GM18867 (cell line): ENCODE measurements around the gene DPH7.
"Not testable (repeated sequence)": the region's sequence is repeated elsewhere in the genome, so short reads cannot be mapped to it uniquely, and the experiment has no call there.

Experiments
- ATAC-seq: cut with Tn5 transposase; IDR thresholded peaks from one replicate; pipeline ENCODE4 v1.9.1; 2021; ENCODE audit warnings: mild to moderate bottlenecking, moderate library complexity; ENCODE audit not compliant: unreplicated experiment

DPH7 gene

DNA sequence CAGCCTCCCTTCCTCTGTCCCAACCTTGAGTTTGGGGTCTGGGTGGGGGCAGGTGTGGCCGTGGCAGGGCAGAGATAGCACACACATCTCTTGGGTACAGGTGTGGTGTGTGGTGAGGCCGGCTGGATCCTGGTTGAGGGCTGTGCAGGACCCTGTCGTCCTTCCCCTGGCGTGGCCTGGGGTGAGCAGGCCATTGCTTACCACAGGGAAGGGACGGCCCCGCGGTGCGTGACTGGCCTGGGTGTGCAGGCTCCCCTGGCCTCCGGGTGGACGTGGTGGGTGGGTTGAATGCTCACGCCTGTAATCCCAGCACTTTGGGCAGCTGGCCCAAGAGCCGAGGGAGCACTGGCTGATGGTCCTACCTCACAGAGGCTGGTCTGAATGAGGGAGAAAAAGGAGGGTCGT, 28.0 kb upstream of the DPH7 start:
- no peak for ATAC-seq

DNA sequence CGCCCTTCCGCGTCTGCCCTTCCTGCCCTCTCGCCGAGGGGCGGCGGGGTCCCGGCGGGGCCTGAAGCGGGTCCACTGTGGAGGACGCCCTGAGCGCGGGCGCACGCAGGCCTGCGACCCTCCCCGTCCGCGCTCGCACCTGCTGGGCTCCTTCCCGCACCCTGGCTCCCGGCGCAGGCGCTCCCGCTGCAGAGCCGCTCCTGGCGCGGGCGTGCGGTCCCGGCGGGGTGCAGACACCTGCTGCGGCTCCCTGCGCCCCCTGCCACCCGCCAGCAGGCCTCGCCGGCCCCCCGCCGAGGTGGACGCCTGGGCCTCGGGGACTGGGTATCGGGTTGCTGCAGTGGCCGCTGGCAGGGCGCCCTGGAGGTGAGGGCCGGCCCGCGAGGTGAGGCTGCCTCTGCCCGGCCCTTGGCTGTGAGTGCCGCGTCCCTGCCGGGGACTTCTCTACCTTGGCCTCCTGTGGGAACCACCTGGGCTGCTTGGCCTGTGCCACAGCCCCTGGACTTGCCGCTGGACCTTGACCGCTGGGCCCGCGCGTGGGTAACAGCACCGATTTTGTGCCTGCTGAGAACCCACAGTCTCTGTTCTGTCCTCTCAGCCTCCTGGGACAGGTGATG, 27.4 kb upstream of the DPH7 start:
- peak; percentile 16 for ATAC-seq

DNA sequence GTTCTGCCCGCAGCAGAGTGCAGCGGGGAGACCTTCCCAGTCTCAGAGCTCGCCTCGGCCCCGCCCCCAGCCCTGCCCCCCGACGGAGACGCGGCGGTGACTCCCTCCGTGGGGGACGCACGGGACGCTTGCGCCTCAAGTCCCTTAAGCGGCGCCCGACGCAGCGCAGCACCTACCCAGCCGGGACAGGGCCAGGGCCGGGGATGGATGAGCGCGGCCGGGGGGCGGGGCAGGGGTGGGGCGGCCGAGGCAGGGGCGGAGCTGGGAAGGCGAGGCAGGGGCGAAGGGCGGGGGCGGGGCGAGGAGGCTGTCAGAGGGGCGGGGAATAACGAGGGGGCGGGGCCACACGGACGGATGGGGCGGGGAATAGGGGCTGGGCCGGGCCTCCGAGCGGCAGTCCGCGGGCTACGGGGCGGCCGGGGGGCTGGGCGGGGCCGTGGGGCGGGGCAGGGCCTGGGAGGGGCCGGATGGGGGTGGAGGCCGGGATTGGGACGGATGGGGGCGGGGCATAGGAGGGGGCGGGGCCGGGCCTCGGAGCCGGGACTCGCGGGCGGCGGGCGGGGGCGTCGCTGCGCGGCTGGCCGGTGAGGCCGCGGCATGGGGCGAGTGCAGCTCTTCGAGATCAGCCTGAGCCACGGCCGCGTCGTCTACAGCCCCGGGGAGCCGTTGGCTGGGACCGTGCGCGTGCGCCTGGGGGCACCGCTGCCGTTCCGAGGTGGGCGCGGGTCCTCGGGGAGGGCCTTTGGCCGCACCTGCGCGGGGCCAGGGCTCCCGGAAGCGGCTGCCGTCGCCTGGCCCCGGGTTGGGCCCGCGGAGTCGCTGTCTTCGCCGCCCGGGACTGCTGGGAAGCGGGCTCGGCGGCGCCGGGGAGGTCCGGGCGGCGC, 26.6 kb upstream of the DPH7 start, which contains the start of gene ARRDC1:
ARRDC1 (plus strand) TSS at position 566 of the 884 bp plus-strand sequence; CDS start at position 598, 32 bp downstream.
- peak; percentile 78 for ATAC-seq

DNA sequence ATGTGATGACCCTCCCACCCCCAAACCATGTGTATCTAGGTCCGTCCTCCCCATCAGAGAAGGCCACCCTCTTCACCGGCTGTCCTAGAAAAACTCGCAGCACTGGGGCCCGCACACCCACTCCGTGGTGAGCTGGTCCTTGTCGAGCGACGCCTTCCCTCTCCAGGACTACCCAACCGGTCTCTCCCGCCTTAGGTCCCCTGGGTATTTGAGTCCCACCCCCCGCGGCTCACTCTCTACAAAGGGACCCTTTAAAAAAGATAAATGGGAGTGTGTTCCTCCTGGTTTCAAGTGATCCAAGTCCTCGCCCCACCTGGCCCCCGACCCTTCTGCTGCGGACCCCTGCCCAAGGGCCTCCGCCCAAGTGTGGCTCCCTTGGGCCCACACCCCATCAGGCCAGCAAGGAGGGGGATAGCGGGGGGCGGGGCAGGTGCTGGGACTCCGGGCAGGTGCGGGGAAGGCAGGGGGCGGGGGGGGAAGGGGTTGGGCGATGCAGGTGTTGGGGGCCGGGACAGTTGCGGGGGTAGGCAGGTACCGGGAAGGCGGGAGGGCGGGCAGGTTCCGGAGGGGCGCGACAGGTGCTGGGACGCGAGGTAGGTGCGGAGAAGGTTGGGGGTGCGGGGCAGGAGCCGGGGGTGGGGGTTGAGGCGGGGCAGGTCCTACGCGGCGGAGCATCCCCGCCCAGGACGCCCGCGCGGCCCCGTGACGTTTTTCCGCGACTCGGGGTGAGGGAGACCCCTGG, 25.8 kb upstream of the DPH7 start:
- no peak for ATAC-seq

- ATAC-seq = no peak
Observed at GRCh38 chr9:137603879-137604278, 25.2 kb upstream of the DPH7 start.

DNA sequence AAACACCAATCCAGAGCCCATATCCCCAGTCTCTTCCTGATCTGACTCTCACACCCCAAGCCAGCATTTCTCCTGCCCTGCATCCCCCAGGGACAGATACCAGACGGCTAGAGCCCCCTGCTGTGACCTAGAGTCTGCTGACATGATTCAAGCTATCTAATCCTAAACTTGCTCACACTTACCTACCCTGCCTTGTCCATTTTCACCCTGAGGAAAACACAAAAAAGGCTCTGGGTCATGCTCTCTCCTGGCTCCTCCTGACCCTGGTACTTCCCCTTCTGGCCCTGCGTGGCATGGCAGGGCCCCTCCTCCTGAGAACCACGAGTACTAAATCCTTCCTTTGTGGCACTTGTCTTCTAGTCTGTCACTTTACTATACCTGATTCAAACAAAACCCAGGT, 23.9 kb upstream of the DPH7 start:
- ATAC-seq = no peak

GRCh38 chr9:137598943-137599342, 20.2 kb upstream of the DPH7 start:
- ATAC-seq = no peak

- not testable (repeated sequence) for ATAC-seq
Observed at GRCh38 chr9:137596577-137596976, 17.9 kb upstream of the DPH7 start.

DNA sequence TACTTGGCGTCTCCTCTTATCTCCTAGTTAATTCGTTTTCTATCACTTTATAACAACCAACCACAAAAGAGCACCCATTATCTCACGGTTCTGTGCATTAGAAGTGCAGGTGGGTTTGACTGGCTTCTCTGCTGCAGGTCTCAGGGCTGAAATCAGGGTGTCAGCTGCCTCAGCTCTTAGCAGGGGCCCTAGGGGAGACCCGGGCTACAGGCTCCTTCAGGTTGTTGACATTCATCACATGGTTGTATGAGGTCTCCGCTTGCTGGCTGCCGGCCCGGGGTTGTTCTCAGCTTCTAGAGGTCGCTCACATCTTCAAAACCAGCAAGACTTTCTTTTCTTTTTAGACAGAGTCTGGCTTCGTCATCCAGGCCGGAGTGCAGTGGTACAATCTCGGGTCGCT, 14.5 kb upstream of the DPH7 start:
- no peak for ATAC-seq

- no peak for ATAC-seq
Observed at GRCh38 chr9:137592767-137593166, 14.0 kb upstream of the DPH7 start.

GRCh38 chr9:137590469-137591383, 12.0 kb upstream of the DPH7 start, which contains the start of gene ZMYND19:
TSS of gene ZMYND19 (minus strand) at chr9:137590512. CDS start at chr9:137590263, 249 bp downstream.
- ATAC-seq = peak; percentile 84

GRCh38 chr9:137590123-137590468, 11.4 kb upstream of the DPH7 start:
- no peak for ATAC-seq

DNA sequence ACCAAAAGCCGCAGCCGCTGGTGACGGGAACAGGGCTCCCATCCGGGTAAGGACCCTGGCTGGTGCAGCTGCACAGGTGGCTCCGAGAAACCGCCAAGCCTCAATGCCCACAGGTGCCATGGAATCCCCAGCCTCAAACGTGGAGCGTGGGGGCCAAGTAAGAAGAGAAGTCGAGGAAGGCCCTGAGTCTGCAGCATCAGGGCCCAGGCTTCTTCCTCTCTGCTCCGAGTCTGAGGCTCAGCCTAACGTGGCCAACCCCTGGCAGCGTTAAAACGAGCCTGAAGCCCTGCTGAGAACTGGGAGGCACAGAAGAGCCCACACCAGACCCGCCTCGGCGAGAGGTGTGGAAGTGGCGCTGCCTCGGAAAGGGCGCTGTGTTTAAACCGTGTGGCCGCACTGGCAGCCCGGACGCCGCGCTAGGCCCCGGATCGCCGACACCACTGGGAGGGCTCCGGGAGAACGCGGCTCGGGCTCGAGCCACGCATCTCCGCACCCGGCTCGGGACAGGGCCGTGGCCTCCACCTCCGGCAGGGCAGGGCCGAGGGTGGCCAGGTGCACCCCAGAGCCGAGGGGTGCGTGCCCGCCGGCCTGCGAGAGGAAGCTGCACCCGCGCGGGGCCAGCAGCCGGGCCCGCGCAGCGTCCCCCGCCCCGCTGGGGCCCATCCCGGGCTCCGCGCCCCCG, 10.9 kb upstream of the DPH7 start:
- peak; percentile 24 for ATAC-seq

DNA sequence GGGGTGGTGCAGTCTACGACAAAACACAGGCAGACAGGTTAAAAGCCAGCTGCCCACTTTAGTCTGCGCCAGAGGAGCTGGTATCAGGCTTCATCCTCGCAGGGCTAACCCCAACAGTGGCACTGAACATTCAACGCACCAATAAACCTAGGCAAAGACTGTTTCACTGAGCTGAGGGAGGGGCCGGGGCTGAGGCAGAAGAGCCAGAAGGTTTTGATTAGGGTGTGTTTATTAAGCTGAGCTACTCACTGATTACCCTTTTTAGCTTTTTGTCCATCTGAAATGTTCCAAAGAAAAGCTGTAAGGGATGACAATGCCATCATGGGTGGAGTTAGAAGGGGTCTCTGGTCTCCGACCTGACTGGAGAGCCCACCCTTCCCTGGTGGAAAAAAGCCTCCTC, 10.2 kb upstream of the DPH7 start:
- ATAC-seq = no peak

DNA sequence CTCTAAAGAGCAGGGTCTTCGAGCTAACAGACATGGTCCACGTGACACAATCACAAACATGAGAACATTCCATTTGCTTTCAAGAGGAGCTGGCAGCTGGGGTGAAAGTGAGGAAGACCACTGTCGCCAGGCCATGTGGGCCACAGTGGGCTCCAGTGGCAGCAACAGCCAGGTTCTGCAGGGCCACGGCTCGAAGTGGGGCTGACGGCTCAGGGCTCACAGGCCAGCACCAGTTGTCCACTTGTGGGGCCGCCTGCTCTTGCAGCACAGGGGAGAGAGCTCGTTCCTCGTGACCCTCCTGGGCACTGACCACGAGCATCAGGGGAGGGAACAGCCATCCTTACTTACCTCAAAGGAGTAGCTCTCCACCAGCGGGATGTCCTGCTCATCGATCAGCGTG, 9.6 kb upstream of the DPH7 start:
- no peak for ATAC-seq

DNA sequence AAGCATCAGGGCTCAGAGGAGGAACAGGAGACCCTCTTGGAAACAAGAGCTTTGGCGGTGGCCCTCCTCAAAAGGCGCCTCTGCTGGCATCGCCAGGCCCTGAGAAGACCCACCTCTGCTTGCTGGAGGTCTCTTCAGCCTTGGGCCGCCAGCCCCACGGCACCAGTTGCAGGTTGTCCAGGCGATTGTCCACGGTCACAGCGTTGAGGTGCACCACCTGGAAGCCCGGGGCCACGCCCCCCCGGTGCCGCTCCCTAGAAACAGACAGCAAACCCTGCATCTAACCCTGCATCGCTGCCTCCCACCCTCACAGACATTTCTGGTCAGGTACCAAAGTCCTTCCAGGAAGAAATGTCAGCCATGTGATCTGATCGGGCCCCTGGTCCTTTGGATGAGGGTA, 8.1 kb upstream of the DPH7 start:
- no peak for ATAC-seq

DNA sequence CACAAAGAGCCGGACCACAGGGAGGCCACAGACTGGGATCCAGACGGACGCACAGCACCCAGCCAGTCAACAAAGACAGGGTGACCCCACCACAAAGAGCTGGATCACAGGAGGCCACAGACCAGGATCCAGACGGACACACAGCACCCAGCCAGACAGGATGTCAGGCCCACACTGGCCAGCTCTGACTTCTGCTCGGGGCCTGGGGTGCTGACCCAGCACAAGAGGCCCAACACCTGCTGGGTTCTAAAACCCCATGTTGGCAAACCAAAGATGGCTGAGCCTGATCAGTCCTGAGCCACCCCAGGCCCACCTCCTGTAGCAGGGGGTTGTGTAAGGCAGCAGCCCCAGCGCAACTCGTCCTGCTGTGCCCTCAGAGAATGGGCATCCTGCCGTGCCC, 5.2 kb upstream of the DPH7 start:
- ATAC-seq = no peak

DNA sequence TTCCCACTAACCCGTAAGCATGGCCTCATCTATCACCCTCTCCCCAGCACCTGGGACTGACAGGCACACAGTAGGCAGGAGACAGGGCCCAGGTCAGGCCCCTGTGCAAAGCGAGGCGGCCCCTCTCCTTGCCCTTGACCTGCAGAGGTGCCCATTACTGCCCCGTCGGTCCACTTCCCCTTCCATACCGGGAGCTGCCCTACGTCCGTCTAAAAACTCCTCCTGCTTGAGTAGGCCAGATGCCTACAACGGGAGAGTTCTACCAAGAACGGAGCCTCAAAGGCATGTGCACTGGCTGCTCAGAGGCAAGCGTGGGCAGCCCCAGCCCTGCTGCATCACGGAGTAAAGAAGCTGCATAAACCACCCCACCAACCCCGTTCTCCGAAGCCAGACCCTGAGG, 4.6 kb upstream of the DPH7 start:
- no peak for ATAC-seq

GRCh38 chr9:137582286-137582860, 3.6 kb upstream of the DPH7 start:
- no peak for ATAC-seq
